ENCODE data around the gene STRN3. TPM values are rescaled to one million over a fixed set of nuclear protein-coding genes. Genes with fewer than 3 reads are reported as not detected.
"Not testable (repeated sequence)": the region's sequence is repeated elsewhere in the genome, so short reads cannot be mapped to it uniquely, and the experiment has no call there.

The STRN3 gene
- total RNA-seq, 1 donor from 2014 or later = 48.9 TPM

DNA sequence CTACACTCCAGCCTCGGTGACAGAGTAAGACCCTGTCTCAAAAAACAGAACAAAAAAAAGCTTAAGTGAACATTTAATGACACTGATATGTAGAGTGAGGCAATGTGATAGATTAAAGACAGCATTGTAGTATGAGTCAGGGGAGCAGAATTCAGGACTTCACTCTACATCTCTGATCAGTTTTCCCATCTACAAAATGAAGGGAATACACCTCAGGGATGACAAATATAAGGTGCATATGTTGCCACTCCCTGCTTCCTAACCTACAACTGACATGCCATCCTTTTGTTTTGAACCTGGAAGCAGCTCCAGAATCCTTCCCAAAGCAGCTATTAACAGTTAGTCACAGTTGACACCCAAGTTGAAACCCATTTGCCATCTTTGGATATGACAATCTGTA is 30.9 kb upstream of the STRN3 start:
- TF ChIP-seq, protein P1, sequence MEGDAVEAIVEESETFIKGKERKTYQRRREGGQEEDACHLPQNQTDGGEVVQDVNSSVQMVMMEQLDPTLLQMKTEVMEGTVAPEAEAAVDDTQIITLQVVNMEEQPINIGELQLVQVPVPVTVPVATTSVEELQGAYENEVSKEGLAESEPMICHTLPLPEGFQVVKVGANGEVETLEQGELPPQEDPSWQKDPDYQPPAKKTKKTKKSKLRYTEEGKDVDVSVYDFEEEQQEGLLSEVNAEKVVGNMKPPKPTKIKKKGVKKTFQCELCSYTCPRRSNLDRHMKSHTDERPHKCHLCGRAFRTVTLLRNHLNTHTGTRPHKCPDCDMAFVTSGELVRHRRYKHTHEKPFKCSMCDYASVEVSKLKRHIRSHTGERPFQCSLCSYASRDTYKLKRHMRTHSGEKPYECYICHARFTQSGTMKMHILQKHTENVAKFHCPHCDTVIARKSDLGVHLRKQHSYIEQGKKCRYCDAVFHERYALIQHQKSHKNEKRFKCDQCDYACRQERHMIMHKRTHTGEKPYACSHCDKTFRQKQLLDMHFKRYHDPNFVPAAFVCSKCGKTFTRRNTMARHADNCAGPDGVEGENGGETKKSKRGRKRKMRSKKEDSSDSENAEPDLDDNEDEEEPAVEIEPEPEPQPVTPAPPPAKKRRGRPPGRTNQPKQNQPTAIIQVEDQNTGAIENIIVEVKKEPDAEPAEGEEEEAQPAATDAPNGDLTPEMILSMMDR (IDR thresholded peaks at IDR 0.05) = no peak
- TF ChIP-seq POLR2A (IDR thresholded peaks at IDR 0.05) (no peak), POLR2AphosphoS5 (IDR thresholded peaks at IDR 0.05; ENCODE audit: insufficient read depth in 1 of 2, low read depth in 1 of 2) (no peak)
- Histone ChIP-seq H3K27ac (no peak overlapping the region), H3K9me3 (no peaks in the 10 kb centered on the region), H3K4me3 (no peak overlapping the region), H3K4me1 (peaks cover 21% of the 10 kb centered on the region), H3K27me3 (no peaks in the 10 kb centered on the region), H3K36me3 (no peaks in the 10 kb centered on the region)
- intact Hi-C loops (cut with DNase I) = no loop called here
- no peak for DNase-seq (ENCODE audit: extremely low spot score in 2 of 2)

DNA sequence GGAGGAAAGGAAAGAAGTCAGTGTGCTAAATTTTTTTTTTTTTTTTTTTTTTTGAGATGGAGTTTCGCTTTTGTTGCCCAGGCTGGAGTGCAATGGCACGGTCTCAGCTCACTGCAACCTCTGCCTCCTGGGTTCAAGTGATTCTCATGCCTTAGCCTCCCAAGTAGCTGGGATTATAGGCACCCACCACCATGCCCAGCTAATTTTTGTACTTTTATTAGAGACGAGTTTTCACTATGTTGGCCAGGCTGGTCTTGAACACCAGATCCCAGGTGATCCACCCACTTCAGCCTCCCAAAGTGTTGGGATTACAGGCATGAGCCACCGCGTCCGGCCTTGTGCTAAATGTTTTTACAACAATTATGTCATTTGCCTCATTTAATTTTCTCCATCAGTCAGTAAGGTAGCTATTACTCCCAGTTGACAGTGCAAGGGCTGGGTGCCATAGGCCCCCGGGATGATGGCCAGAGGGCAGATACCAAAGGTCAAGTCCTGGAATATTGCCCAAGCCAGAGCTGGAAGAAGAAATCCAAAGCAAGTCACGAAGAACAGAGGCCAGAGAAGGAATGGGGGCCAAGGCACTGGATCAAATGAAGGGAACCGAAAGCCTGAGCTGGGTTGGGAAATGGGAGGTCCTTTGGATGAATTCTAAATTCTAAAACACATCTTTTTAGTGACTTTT is 26.9 kb upstream of the STRN3 start:
- DNase-seq (ENCODE audit: extremely low spot score in 2 of 2) = peak in 1 of 2 donors; percentile 91
- intact Hi-C loops (cut with DNase I); H3K4me3 ChIP-seq; H3K27me3 ChIP-seq; H3K27ac ChIP-seq; H3K36me3 ChIP-seq; H3K9me3 ChIP-seq: not testable (repeated sequence)
- peaks cover 13% of the 10 kb centered on the region for H3K4me1 ChIP-seq

DNA sequence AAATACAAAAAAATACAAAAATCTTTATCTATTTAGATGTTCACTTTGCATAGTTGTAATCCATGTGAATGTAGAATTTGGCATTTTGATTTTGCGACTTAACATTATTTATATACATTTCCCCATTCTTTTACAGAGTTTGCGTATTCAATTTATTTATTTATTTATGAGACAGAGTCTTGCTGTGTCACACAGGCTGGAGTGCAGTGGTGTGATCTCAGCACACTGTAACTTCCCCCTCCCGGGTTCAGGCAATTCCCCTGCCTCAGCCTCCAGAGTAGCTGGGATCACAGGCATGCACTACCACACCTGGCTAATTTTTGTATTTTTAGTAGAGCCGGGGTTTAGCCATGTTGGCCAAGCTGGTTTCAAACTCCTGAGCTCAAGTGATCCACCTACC is 25.3 kb upstream of the STRN3 start:
- no peaks in the 10 kb centered on the region for H3K9me3 ChIP-seq
- TF ChIP-seq, protein P1 (IDR thresholded peaks at IDR 0.05) = no peak
- TF ChIP-seq POLR2A (IDR thresholded peaks at IDR 0.05) (no peak), POLR2AphosphoS5 (IDR thresholded peaks at IDR 0.05; ENCODE audit: insufficient read depth in 1 of 2, low read depth in 1 of 2) (no peak)
- no peak overlapping the region for H3K27ac ChIP-seq
- DNase-seq (ENCODE audit: extremely low spot score in 2 of 2) = no peak
- no peaks in the 10 kb centered on the region for H3K27me3 ChIP-seq
- no peaks in the 10 kb centered on the region for H3K36me3 ChIP-seq
- intact Hi-C loops (cut with DNase I) = no loop called here
- peaks cover 13% of the 10 kb centered on the region for H3K4me1 ChIP-seq
- no peak overlapping the region for H3K4me3 ChIP-seq

DNA sequence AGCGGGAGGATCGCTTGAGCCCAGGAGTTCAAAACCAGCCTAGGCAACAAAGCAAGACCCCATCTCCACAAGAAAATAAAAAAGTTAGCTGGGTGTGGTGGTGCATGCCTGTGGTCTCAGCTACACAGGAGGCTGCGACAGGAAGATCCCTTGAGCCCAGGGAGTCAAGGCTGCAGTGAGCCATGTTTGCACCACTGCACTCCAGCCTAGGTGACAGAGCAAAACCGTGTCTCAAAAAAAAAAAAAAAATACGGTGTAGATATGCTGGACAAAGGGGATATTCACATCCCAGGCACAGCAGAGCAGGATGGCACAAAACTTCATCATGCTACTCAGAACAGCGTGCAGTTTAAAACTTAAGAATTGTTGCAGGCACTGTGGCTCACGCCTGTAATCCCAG is 24.8 kb upstream of the STRN3 start:
- Histone ChIP-seq H3K4me3 (no peak overlapping the region), H3K27me3 (no peaks in the 10 kb centered on the region), H3K4me1 (peaks cover 13% of the 10 kb centered on the region), H3K27ac (no peak overlapping the region), H3K36me3 (no peaks in the 10 kb centered on the region), H3K9me3 (no peaks in the 10 kb centered on the region)
- TF ChIP-seq POLR2AphosphoS5 (IDR thresholded peaks at IDR 0.05; ENCODE audit: insufficient read depth in 1 of 2, low read depth in 1 of 2) (no peak), POLR2A (IDR thresholded peaks at IDR 0.05) (no peak)
- TF ChIP-seq, protein P1 (IDR thresholded peaks at IDR 0.05) = no peak
- intact Hi-C loops (cut with DNase I) = no loop called here
- DNase-seq (ENCODE audit: extremely low spot score in 2 of 2) = no peak

DNA sequence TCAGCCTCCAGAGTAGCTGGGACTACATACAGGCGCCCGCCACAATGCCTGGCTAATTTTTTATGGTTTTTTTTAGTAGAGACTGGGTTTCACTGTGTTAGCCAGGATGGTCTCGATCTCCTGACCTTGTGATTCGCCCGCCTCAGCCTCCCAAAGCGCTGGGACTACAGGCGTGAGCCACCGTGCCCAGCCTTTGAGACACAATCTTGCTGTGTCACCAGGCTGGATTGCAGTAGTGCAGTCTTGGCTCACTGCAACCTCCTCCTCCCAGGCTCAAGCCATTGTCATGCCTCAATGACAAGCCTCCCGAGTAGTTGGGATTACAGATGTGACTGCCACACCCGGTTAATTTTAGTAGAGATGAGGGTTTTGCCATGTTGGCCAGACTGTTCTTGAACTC is 21.3 kb upstream of the STRN3 start:
- Histone ChIP-seq H3K9me3 (no peaks in the 10 kb centered on the region), H3K4me1 (peaks cover 5% of the 10 kb centered on the region), H3K4me3 (no peak overlapping the region), H3K27me3 (no peaks in the 10 kb centered on the region), H3K27ac (no peak overlapping the region), H3K36me3 (no peaks in the 10 kb centered on the region)
- no peak for TF ChIP-seq POLR2A (IDR thresholded peaks at IDR 0.05)
- intact Hi-C loops (cut with DNase I) = no loop called here
- no peak for DNase-seq (ENCODE audit: extremely low spot score in 2 of 2)

DNA sequence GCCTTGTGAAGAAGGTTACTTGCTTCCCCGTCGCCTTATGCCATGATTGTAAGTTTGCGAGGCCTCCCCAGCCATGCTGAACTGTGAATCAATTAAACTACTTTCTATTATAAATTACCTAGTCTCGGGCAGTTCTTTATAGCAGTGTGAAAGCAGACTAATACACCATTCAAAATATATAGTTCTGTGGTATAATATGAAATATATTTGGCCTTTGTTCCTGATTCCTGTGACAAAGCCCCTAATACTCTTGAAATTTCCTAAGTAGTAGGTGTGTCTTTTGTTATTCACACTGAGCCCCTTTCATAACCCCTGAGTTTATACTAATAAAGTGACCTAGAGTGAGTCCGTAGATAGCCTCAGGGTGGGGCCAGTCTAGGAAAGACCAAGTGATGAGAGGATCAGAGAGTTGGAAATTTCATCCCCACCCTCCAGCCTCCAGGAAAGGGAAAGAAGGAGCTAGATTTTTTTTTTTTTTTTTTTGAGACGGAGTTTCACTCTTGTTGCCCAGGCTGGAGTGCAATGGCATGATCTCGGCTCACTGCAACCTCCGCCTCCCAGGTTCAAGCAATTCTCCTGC is 19.4 kb upstream of the STRN3 start:
- Histone ChIP-seq H3K27ac (no peak overlapping the region), H3K27me3 (no peaks in the 10 kb centered on the region), H3K4me3 (no peak overlapping the region), H3K9me3 (no peaks in the 10 kb centered on the region), H3K36me3 (no peaks in the 10 kb centered on the region), H3K4me1 (peaks cover 5% of the 10 kb centered on the region)
- TF ChIP-seq POLR2AphosphoS5 (IDR thresholded peaks at IDR 0.05; ENCODE audit: insufficient read depth in 1 of 2, low read depth in 1 of 2) = no peak
- TF ChIP-seq POLR2A (IDR thresholded peaks at IDR 0.05) = no peak
- TF ChIP-seq, protein P1 (IDR thresholded peaks at IDR 0.05) = no peak
- intact Hi-C loops (cut with DNase I) = no loop called here
- DNase-seq (ENCODE audit: extremely low spot score in 2 of 2) = no peak

Measured in vagina (tissue), 2 donors.